Astrocyte (in vitro differentiated cells and primary cell): Measurements from ENCODE around the gene CLEC18C. TPM values are rescaled to one million over a fixed set of nuclear protein-coding genes. Genes with fewer than 3 reads are reported as not detected.
A peak's percentile ranks its signal among the peaks of the same experiment; 100 is the strongest.
"Not testable (repeated sequence)": the region's sequence is repeated elsewhere in the genome, so short reads cannot be mapped to it uniquely, and the experiment has no call there.

Experiments
- DNase-seq: peaks from one replicate; pipeline ENCODE4 v3.0.0-alpha.2; 2010; ENCODE audit warnings: low read depth
- FAIRE-seq: peaks from 2 replicates; lab custom pipeline; 2011; peaks lifted over from hg19 to GRCh38; lab: Jason Lieb, UNC
- H2AFZ ChIP-seq: 2 replicates; pipeline ENCODE4 v1.6.0; 2012; ENCODE audit warnings: low read depth, low read length, inconsistent platforms
- H3K27ac ChIP-seq: 2 replicates; pipeline ENCODE4 v1.5.1; 2011; ENCODE audit warnings: low read depth, low read length, inconsistent platforms
- H3K27me3 ChIP-seq: 2 replicates; pipeline ENCODE4 v1.6.0; 2011; ENCODE audit warnings: low read length, inconsistent platforms; ENCODE audit not compliant: insufficient read depth
- H3K36me3 ChIP-seq: 2 replicates; pipeline ENCODE4 v1.5.1; 2011; ENCODE audit warnings: low read length, inconsistent platforms; ENCODE audit not compliant: insufficient read depth
- H3K4me1 ChIP-seq: 2 replicates; pipeline ENCODE4 v1.5.1; 2011; ENCODE audit warnings: low read length, inconsistent platforms; ENCODE audit not compliant: insufficient read depth
- H3K4me2 ChIP-seq: 2 replicates; pipeline ENCODE4 v1.6.0; 2012; ENCODE audit warnings: low read length, inconsistent platforms
- H3K4me3 ChIP-seq: 2 replicates; pipeline ENCODE4 v1.5.1; 2011; ENCODE audit warnings: low read depth, mild to moderate bottlenecking, low read length, inconsistent platforms; ENCODE audit not compliant: insufficient read depth
- H3K79me2 ChIP-seq: 2 replicates; pipeline ENCODE4 v1.6.0; 2012; ENCODE audit warnings: mild to moderate bottlenecking, low read length, inconsistent platforms; ENCODE audit not compliant: insufficient read depth
- H3K9ac ChIP-seq: 2 replicates; pipeline ENCODE4 v1.6.0; 2012; ENCODE audit warnings: mild to moderate bottlenecking, low read length, inconsistent platforms
- H3K9me3 ChIP-seq: 2 replicates; pipeline ENCODE4 v1.5.1; 2012; ENCODE audit warnings: low read depth, mild to moderate bottlenecking, low read length, inconsistent platforms; ENCODE audit not compliant: insufficient read depth
- H4K20me1 ChIP-seq: 2 replicates; pipeline ENCODE4 v1.6.0; 2012; ENCODE audit warnings: low read length, inconsistent platforms; ENCODE audit not compliant: insufficient read depth
- H3K27ac Mint-ChIP-seq: one replicate; pipeline ENCODE4 v1.8.0; 2021; ENCODE audit warnings: mild to moderate bottlenecking, mixed read lengths; ENCODE audit not compliant: unreplicated experiment
- H3K27me3 Mint-ChIP-seq: one replicate; pipeline ENCODE4 v1.8.0; 2021; ENCODE audit warnings: low read depth, mixed read lengths; ENCODE audit not compliant: unreplicated experiment
- H3K36me3 Mint-ChIP-seq: one replicate; pipeline ENCODE4 v1.8.0; 2021; ENCODE audit warnings: low read depth, mixed read lengths; ENCODE audit not compliant: unreplicated experiment
- H3K4me1 Mint-ChIP-seq: one replicate; pipeline ENCODE4 v1.8.0; 2021; ENCODE audit warnings: low read depth, mixed read lengths; ENCODE audit not compliant: unreplicated experiment
- H3K4me3 Mint-ChIP-seq: one replicate; pipeline ENCODE4 v1.8.0; 2021; ENCODE audit warnings: mild to moderate bottlenecking, moderate library complexity, mixed read lengths; ENCODE audit not compliant: unreplicated experiment
- H3K9me3 Mint-ChIP-seq: one replicate; pipeline ENCODE4 v1.8.0; 2021; ENCODE audit warnings: mild to moderate bottlenecking, mixed read lengths; ENCODE audit not compliant: unreplicated experiment
- total RNA-seq: library from RNA; stranded (reverse); gene quantifications from 2 replicates; pipeline ENCODE4 v1.2.1, GENCODE V29; 2021

Gene CLEC18C
- total RNA-seq, 1 donor from 2014 or later: 1.4 TPM

DNA sequence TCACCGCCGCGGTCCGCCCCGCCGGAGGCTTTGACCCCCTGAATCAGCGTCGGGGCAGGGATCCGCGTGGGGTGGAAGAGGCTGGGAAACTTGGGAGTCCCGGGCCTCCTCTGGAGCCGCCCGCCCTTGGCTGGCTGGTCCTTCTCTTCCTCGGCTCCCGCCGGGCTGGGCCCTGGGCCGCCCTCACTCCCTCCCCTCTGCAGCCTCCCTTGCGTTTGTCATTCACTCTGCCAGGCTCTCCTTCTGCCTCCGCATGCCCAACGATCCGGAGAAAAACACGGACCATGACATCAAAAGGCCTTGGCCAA, 15.0 kb downstream of the CLEC18C start:
- H3K36me3 Mint-ChIP-seq, H3K36me3 ChIP-seq, H3K4me1 Mint-ChIP-seq, H3K27ac Mint-ChIP-seq, H3K9me3 ChIP-seq, H3K4me3 ChIP-seq, H3K79me2 ChIP-seq, H3K4me3 Mint-ChIP-seq, H3K9ac ChIP-seq, H4K20me1 ChIP-seq, DNase-seq, FAIRE-seq, H3K27me3 ChIP-seq, H3K4me2 ChIP-seq, H3K4me1 ChIP-seq, H3K27me3 Mint-ChIP-seq, H3K27ac ChIP-seq, H2AFZ ChIP-seq, H3K9me3 Mint-ChIP-seq: not testable (repeated sequence)

DNA sequence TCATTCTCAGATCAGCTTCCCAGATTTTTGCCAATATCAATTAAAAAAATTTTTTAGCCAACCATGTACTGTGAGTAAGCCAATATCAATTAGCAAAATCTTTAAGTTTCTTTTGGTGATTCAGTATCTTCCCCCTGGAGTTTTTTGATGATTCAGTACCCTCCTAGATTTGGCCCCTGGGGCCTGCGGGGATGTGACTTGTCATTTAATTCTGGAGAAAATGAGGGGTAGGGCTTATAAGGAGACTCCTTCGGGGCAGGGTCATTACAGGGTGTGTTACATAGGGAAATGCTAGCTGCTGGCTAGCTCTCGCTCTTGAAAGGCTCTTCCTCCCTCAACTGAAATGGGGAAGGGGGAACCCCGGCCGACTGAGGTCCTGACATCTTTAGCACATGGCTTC, 17.0 kb downstream of the CLEC18C start:
- not testable (repeated sequence) for H3K9me3 ChIP-seq, H3K9ac ChIP-seq, H3K4me2 ChIP-seq, H3K36me3 Mint-ChIP-seq, H3K27ac ChIP-seq, H3K4me1 Mint-ChIP-seq, H3K79me2 ChIP-seq, FAIRE-seq, H3K4me3 ChIP-seq, H3K27ac Mint-ChIP-seq, H3K4me1 ChIP-seq, H4K20me1 ChIP-seq, H3K9me3 Mint-ChIP-seq, H3K36me3 ChIP-seq, H3K27me3 ChIP-seq, H2AFZ ChIP-seq, H3K27me3 Mint-ChIP-seq, H3K4me3 Mint-ChIP-seq, DNase-seq

DNA sequence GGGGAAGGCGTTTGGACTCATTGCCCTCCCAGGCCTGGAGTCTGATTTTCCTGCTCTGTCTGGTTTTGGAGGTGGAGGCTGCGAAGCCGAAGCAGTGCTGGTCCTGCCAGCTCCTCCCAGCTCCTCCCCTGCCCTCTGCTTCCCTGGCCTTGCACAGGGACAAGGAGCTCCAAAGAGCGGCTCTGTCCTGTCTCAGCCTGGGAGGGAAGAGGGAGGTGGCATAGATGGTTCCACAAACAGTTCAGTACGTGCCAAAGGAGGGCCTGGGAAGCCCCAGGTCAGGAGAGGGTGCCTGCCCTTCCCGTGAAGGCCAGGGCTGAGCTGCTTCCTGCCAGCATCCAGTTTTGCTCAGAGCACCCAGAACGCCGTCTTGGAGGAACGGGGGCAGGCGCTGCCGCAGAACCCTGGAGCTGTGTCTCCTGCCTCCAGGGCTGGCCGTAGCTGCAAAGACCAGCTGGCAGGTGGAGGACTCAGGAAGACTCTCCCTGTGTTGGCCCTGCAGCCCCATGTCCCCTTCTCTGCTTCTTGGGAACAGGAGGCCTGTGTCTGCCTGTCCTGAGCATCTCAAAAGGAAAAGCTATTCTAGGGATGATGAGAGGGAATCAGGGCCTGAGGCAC, 23.2 kb downstream of the CLEC18C start:
- H3K9me3 Mint-ChIP-seq, DNase-seq: not testable (repeated sequence)

DNA sequence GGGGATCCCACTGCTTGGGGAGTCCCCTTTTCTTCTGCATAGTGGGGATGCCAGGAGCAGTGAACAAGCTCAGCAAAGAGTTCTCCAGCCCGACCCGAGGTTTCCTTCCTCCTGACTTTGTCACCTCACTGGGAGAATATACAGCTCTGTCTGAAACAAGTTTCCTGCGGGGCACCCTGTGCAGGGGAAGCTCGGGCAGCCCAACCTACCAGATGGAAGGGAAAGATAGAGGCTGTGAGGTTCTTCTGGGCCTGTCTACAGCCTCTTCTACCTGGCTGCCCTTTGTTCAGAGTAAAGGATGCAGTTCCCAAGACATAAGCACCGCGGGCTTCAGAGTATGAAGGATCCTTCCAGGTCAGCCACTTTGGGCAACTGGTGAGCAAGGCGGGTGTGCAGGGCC, 24.0 kb downstream of the CLEC18C start:
- not testable (repeated sequence) for H3K27ac ChIP-seq, DNase-seq, H3K4me3 ChIP-seq, H4K20me1 ChIP-seq, H3K27me3 ChIP-seq, H3K27ac Mint-ChIP-seq, H3K36me3 Mint-ChIP-seq, H3K79me2 ChIP-seq, H3K9me3 Mint-ChIP-seq, FAIRE-seq, H3K9ac ChIP-seq, H3K4me2 ChIP-seq, H3K9me3 ChIP-seq, H2AFZ ChIP-seq, H3K27me3 Mint-ChIP-seq, H3K4me3 Mint-ChIP-seq, H3K4me1 Mint-ChIP-seq, H3K36me3 ChIP-seq, H3K4me1 ChIP-seq

More for the DNA sequence above, 23.2 kb downstream of the CLEC18C start:
- not testable (repeated sequence) for H3K27me3 Mint-ChIP-seq, H3K27ac ChIP-seq, H3K36me3 Mint-ChIP-seq, H3K4me1 Mint-ChIP-seq, H3K79me2 ChIP-seq, H3K9ac ChIP-seq, H3K36me3 ChIP-seq, H3K4me2 ChIP-seq, H3K27ac Mint-ChIP-seq, H3K4me3 Mint-ChIP-seq, H2AFZ ChIP-seq, H3K4me3 ChIP-seq, FAIRE-seq, H4K20me1 ChIP-seq, H3K9me3 ChIP-seq, H3K27me3 ChIP-seq, H3K4me1 ChIP-seq

DNA sequence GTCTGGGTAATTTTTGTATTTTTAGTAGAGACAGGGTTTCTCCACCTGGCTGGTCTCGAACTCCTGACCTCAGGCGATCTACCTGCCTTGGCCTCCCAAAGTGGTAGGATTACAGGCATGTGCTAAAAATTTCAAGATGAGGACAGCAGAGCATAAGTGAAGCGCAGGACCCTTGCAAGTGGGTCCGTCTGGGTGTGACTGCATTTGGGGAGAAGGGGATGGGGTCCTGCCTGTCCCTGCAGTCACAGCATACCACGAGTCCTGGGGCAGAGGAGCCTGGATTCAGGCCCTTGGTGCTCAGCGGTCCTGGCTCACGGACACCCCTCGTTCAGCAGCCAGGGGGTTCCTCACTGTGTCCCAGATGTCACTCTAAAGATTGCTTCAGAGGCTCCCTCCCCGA, 24.6 kb downstream of the CLEC18C start:
- not testable (repeated sequence) for H3K79me2 ChIP-seq, H3K4me1 Mint-ChIP-seq, H4K20me1 ChIP-seq, H3K27me3 Mint-ChIP-seq, H3K36me3 ChIP-seq, H2AFZ ChIP-seq, DNase-seq, FAIRE-seq, H3K9me3 Mint-ChIP-seq, H3K4me3 ChIP-seq, H3K4me3 Mint-ChIP-seq, H3K27ac Mint-ChIP-seq, H3K4me2 ChIP-seq, H3K9ac ChIP-seq, H3K4me1 ChIP-seq, H3K27ac ChIP-seq, H3K27me3 ChIP-seq, H3K9me3 ChIP-seq, H3K36me3 Mint-ChIP-seq

DNA sequence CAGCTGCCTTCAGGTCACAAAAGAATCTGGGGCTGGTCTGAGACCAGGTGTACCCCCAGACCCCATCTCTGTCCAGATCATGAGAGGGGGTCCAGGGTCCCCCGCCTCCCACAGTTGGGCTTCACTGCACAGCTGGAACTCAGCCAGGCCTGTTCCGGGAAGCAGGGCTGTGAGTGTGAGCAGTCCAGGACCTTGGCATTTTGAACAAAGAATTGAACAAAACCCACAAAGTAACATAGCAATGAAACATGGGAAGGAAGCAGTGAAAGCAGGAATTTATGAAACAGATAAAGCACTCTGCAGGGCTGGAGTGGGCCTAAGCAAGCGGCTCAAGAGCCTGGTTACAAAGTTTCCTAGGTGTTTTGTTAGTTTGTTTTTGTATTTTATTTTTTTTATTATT, 25.1 kb downstream of the CLEC18C start:
- not testable (repeated sequence) for H3K79me2 ChIP-seq, H3K36me3 ChIP-seq, H3K9ac ChIP-seq, H2AFZ ChIP-seq, H3K9me3 Mint-ChIP-seq, H3K4me1 ChIP-seq, H3K4me1 Mint-ChIP-seq, H3K4me3 ChIP-seq, H3K4me2 ChIP-seq, H3K27ac ChIP-seq, H3K27me3 Mint-ChIP-seq, H4K20me1 ChIP-seq, FAIRE-seq, H3K27ac Mint-ChIP-seq, H3K9me3 ChIP-seq, H3K36me3 Mint-ChIP-seq, H3K27me3 ChIP-seq, H3K4me3 Mint-ChIP-seq
- peak; percentile 29 for DNase-seq
